Lower leg skin (tissue), 3 donors: ENCODE results near the gene VWA8.

ENCODE experiments used
- CTCF ChIP-seq, 3 donors: fragments of 450-650 bp; IDR thresholded peaks; one replicate each; pipeline ENCODE4 v1.5.1; 2016; ENCODE audit warnings: antibody characterized with exemption in 3 of 3, mild to moderate bottlenecking in 3 of 3, moderate library complexity in 2 of 3
- POLR2A ChIP-seq, 2 donors: fragments of 450-650 bp; IDR thresholded peaks; one replicate each; pipeline ENCODE4 v1.6.1; 2016 to 2017; ENCODE audit warnings: antibody characterized with exemption in 2 of 2, mild to moderate bottlenecking in 1 of 2, moderate library complexity in 1 of 2

GRCh38 chr13:41691274-41691673 is 269.6 kb downstream of the VWA8 start:
- TF ChIP-seq POLR2A (IDR thresholded peaks at IDR 0.05) = no peak
- TF ChIP-seq CTCF (IDR thresholded peaks at IDR 0.05) = no peak
